AML-193 (cell line): ENCODE results near the gene TLCD3A.
"Not testable (repeated sequence)": the region's sequence is repeated elsewhere in the genome, so short reads cannot be mapped to it uniquely, and the experiment has no call there.

Experiments used
- DNase-seq, 2 experiments: peaks; one replicate each; lab custom pipeline; 2025; lab: John Stamatoyannopoulos, UW

The TLCD3A gene

DNA sequence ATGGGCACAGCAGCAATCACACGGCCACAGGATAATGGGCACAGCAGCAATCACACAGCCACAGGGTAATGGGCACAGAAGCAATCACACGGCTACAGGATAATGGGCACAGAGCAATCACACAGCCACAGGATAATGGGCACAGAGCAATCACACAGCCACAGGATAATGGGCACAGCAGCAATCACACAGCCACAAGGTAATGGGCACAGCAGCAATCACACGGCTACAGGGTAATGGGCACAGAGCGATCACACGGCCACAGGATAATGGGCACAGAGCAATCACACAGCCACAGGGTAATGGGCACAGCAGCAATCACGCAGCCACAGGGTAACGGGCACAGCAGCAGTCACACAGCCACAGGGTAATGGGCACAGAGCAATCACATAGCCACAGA, 17.0 kb downstream of the TLCD3A start:
- not testable (repeated sequence) for DNase-seq

- no peak for DNase-seq
Measured at GRCh38 chr17:750431-751037, 18.1 kb downstream of the TLCD3A start.

DNA sequence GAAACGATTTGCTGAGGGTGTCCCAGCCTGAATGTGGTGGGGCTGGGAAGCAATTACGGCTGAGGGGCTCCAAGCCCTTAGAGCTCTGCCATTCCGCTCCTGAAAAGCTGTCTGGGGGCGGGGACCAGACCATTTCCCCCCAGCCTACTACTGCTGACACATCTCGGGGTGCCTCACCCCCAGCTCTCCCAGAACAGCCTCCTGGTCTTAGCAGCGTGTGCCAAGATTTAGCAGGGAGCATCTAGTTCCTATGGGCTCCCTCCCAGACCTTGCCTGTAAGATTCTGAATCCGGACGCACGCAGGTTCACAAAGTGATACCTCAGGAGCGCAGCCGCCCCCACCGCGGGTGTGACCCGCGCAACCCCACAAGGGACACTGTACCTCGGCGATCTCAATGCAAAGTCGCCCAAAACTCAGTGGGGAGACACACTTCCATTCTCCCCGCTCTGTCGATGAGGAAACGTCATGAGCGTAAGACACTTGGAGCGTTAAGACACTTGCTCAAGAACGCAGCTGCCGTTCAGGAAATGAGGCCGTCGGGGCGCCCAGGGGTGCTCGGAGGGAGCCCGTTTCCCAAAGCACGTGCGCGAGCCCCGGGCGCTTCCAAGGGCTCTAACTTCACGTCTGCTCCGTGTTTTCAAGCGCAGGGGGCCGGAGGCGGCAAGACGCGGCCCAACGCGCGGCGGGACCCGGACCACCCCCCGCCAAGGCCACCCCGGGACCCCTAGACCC, 19.0 kb downstream of the TLCD3A start:
- peak in 1 of 2 experiments; percentile 6 for DNase-seq

GRCh38 chr17:752002-752619, 19.7 kb downstream of the TLCD3A start, which contains the start of gene GEMIN4:
TSS of gene GEMIN4 (minus strand) at chr17:752264. CDS start at chr17:752142, 122 bp downstream.
- peak; percentile 38 to 42 for DNase-seq

DNA sequence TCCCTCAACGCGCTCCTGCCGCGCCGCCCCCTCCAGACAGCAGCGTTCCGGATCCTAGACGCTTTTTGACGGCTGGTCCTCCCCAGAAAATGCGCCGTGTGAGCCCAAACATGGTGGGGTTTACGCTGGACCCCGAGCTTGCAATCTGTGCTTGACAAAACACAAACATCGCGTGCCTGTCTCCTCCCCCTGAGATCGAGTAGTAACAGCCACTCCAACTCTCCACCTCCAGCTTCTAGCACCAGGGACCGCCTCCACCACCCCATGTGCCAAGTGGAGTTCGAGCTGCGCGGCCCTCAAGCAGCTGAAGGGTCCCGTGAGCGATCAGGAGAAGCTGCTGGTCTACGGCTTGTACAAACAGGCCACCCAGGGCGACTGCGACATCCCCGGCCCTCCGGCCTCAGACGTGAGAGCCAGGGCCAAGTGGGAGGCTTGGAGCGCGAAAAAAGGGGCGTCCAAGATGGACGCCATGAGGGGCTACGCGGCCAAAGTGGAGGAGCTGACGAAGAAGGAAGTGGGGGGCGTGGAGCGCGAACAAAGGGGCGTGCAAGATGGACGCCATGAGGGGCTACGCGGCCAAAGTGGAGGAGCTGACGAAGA, 20.3 kb downstream of the TLCD3A start:
- no peak for DNase-seq

GRCh38 chr17:753418-753817, 21.0 kb downstream of the TLCD3A start:
- DNase-seq = no peak

- not testable (repeated sequence) for DNase-seq
Measured at GRCh38 chr17:755319-755961, 23.0 kb downstream of the TLCD3A start.

GRCh38 chr17:756010-756567, 23.7 kb downstream of the TLCD3A start:
- not testable (repeated sequence) for DNase-seq

DNA sequence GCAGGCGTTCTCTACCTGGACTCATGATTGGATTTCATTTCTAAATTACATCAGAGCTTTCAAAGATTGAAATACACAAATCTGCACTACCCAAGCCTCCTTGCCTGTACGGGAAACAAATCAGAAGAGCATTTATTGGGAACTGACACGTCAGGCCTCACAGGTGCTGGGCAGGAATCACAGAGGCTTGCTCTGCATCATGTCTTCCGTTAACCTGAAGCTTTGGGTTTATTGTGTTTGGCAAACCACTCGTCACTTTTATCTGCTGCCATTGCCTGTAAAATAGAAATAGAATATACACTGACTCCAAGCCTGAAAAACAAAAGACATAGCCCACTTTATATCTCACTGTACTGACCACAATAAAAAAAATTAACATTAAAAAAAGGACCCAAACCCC, 27.6 kb downstream of the TLCD3A start:
- no peak for DNase-seq

DNA sequence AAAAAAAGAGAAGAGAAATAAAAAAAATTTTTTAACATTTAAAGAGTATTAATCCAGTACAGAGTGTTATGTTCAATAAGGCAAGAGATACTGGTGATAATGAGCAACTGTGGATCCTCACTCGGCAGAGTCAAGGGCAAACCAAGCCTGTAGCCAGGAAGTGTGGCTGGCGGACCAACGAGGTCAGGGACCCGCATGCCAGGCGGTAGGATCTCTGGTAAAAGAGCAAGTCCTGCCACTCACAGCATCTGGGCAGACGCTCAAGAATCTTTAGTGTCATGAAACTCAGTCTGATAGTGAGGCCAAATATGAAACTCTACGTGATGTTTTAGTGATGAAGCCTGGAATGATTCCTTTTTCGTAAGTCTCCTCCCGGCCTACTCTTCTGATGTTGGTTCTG, 28.0 kb downstream of the TLCD3A start:
- no peak for DNase-seq

GRCh38 chr17:767076-767475, 34.7 kb downstream of the TLCD3A start:
- no peak for DNase-seq

DNA sequence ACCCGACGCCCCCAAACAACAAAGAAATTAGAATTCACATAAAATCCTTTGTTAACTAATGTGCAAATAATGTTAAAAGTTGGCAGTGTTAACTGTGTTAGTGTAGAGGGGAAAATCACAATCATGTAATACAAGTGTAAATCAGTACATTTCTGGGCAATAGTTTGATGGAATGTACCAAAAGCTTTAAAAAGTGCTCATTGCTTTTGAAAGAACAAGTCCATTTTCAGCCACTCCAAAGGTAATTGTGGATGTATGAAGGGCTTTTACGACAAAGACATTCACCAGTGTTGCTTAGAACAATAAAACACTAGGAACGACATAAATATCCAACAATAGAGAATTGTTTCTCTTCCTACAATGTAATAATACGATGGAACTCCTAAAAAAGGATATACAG, 40.6 kb downstream of the TLCD3A start:
- DNase-seq = no peak

DNA sequence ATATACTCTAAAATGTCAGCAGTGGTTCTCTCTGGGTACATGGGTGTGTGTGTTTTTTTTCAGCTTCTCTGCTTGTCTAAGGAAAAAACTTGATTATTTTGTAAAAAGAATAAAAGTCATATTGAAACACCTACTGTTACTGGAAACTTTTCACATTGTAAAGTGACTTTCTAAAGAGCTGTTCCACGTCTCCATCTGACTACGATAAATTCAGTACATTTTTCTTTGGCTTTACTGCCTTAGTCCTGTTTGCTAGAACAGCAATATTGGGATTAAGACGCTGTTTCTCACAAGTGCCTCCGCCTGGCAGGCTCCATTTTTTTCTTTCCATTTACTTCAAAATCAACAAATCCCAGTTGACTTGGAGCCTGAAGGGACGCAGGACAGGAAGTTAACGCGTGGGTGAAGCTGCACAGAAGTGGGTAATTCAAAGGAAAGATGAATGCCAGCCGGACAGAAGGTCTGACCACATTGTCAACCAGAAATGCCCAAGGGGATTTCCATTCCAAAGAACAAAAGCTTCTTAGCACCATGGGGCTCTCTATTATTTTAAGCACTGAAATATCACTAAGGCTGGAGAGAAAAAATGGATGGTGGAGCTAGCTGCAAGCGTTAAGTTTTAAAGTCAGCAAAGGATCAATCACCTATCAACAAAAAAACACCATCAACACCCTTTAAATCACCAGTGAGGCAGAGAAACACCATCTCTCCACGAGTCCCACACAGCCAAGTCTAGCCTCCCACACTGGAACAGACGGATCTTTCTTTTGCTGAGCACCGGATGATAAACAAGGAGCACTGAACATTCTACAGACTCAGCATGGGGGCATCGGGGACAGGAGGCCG, 41.3 kb downstream of the TLCD3A start:
- no peak for DNase-seq

DNA sequence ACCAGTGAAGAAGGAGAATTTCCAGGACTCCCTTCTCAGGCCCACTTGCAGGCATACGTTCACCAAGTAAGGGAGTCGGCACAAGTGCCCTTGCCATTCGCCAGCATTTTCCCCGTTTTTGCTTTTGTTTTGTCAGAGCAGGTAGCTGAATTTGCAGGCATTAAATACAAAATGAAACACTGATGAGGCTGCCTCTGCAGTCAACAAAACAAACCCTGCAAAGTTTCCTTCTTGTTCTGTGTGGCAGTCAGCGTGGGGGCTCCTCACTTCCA, 41.9 kb downstream of the TLCD3A start:
- DNase-seq = no peak

- no peak for DNase-seq
Measured at GRCh38 chr17:778096-778495, 45.7 kb downstream of the TLCD3A start.

DNA sequence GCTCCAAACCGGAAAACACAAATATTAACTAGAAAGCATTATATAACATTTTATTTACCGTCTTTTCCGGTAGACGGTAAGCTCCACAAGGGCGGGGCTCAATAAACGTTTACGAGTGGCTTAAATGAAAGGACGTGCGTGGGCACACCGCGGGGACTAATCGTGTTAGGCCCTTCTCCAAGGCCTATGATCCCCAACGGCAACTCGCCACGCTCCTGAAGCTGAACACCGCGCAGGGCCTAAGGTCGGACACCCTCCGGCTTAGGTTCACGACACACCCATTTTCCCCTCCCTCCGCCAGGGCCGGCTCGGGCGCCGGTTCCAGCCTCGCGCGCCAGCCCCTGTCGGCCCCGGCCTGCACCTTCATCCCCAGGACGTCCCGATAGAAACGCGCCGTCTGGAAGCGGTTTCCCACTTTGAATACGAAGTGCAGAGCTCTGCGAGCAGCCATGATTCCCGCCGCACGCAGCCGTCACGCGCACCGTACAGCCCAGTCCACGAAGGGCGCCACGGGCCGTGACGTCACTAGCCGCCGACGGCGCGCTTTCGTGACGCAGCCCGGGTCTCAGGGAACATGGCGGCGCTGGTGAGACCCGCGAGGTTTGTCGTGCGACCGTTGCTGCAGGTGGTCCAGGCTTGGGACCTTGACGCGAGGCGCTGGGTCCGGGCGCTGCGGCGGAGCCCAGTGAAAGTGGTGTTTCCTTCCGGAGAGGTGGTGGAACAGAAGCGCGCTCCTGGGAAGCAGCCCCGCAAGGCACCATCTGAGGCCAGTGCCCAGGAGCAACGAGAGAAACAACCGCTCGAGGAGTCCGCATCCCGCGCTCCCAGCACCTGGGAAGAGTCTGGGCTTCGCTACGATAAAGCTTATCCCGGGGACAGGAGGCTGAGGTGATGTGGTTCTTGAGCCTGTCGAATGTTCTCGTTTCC, 49.7 kb downstream of the TLCD3A start, which contains the start of the genes GLOD4 and MRM3:
GLOD4 (minus strand) TSS at position 476 of the 927 bp plus-strand sequence; CDS start at position 451, 25 bp downstream.
MRM3 (plus strand) TSS at position 549 of the 927 bp plus-strand sequence; CDS start at position 575, 26 bp downstream.
- DNase-seq = peak; percentile 14 to 35

DNA sequence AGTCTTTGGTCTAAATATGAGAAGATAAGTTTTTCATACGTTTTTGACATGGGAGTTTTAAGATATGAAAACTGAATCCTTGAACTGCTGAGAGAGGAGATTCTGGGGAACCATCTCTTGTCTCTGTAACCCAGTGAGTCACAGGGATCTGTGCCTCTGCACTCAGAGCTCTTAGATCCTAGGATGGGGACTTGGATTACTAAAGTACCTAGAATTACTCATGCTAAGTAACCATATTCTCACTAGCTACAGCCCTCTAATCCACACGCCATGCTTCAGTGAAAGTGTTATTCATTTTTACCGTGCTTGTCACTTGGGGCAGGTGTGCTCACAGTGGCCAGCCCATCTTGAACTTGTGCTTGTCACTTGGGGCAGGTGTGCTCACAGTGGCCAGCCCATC, 51.7 kb downstream of the TLCD3A start:
- no peak for DNase-seq

GRCh38 chr17:785901-786300, 53.5 kb downstream of the TLCD3A start:
- DNase-seq = not testable (repeated sequence)

DNA sequence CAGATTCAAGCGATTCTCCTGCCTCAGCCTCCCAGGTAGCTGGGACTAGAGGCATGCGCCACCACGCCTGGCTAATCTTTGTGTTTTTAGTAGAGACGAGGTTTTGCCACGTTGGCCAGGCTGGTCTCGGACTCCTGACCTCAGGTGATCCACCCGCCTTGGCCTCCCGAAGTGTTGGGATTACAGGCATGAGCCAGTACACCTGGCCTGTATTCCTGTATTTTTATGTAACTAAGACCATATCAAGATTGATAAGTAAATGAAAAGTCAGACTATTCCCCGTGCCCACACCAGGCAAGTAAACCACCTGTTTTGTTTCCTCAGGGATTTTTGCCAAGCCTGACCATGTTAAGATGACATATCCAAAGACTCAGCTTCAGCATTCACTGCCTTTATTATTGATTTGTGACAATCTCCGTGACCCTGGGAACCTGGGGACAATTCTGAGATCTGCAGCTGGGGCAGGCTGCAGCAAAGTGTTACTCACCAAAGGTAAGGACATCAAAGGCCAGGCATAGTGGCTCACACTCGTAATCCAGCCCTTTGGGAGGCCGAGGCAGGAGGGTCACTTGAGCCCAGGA, 55.3 kb downstream of the TLCD3A start:
- no peak for DNase-seq

DNA sequence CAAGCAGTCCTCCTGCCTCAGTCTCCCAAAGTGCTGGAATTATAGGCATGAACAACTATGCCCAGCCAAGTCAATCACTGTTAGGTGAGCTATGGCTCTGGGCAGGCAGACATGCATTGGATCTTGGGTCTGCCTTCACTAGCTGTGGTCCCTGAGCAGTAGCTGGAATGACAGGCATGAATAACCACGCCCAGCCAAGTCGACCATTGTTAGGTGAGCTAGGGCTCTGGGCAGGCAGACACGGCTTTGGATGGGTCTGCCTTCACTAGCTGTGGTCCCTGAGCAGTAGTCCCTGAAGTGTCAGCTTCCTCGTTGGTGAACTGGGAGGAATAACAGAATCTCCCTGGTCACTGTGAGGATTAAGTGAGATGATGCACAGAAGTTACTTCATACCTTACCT, 56.2 kb downstream of the TLCD3A start:
- DNase-seq = no peak
